Activated T-helper 1 cell treated with anti-CD3 and anti-CD28 coated beads, Interleukin-12 subunit alpha, Interleukin-12 subunit beta, Interleukin-2, Interleukin-4 antibody, amounts not matched to agents 30 ng/mL and 10 ng/mL and 1 ng/mL, durations not matched to agents 14 hours and 24 hours and 36 hours (primary cell): ENCODE data around the gene METTL1. TPM values are rescaled to one million over a fixed set of nuclear protein-coding genes. Genes with fewer than 3 reads are reported as not detected.

ENCODE experiments used
- DNase-seq: peaks from one replicate; pipeline ENCODE4 v3.0.0; 2021; ENCODE audit warnings: low spot score
- H3K27ac Mint-ChIP-seq: one replicate; pipeline ENCODE4 v1.8.0; 2021; ENCODE audit warnings: mild to moderate bottlenecking, mixed read lengths
- H3K27me3 Mint-ChIP-seq: one replicate; pipeline ENCODE4 v1.8.0; 2022; ENCODE audit warnings: mild to moderate bottlenecking, moderate library complexity, mixed read lengths; ENCODE audit not compliant: insufficient read depth
- H3K36me3 Mint-ChIP-seq: one replicate; pipeline ENCODE4 v1.8.0; 2021; ENCODE audit warnings: low read depth, mixed read lengths
- H3K4me1 Mint-ChIP-seq: one replicate; pipeline ENCODE4 v1.8.0; 2021; ENCODE audit warnings: low read depth, mixed read lengths
- H3K4me3 Mint-ChIP-seq: one replicate; pipeline ENCODE4 v1.8.0; 2021; ENCODE audit warnings: mild to moderate bottlenecking, moderate library complexity, mixed read lengths
- H3K9me3 Mint-ChIP-seq: one replicate; pipeline ENCODE4 v1.8.0; 2021; ENCODE audit warnings: mixed read lengths
- intact Hi-C: fragments of 100-400 bp; cut with micrococcal nuclease; formaldehyde crosslinking; loops from one replicate; pipeline ENCODE4 v1.15.1; 2024
- total RNA-seq: library from RNA; stranded (reverse); gene quantifications from 2 replicates; pipeline ENCODE4 v1.2.3, GENCODE V29; 2022

Gene METTL1
- total RNA-seq, 1 donor from 2014 or later: 90.0 TPM

DNA sequence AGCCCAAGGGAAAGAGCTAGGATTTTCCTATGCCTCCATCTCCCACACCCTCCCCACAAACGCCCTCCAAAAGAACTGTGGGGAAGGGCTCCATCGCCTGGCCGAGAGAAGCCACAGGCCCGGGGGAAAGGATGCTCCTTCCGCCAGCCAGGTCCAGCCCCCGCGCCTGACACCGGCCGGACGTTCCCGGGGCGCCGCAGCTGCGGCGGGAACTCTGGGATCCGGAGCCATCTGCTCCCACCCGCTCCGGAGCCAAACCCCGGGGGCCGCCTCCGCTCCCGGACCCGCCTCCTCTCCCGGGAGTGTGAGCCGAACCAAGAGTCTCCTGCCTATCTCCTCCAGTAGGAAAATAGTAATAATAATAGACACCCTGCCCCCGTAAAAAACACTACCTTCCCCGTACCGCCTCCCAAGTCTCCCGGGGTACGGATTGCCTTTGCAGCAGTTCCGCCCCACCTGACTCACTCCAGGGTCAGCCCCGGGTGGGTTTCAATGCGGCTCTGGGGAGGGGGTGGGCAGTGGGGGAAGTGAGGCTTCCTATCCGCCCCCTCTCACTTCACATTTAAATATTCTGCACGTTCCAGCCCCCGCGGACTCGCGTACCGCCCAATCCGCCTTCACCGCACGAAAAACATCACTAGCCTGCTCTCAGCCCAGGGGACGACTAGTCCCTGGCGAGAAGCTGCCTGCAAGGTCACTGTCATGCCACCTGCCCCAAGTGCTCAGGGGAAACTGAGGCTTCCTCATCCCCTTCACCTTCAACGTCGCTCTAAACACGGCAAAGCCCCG, 35.8 kb downstream of the METTL1 start:
- intact Hi-C loops: no loop called here
- Mint-ChIP-seq H3K27ac (peak overlapping the region; percentile 47), H3K4me3 (no peak overlapping the region), H3K9me3 (no peaks in the 10 kb centered on the region), H3K36me3 (peaks cover 34% of the 10 kb centered on the region), H3K27me3 (no peaks in the 10 kb centered on the region), H3K4me1 (peaks cover 19% of the 10 kb centered on the region)
- no peak for DNase-seq

DNA sequence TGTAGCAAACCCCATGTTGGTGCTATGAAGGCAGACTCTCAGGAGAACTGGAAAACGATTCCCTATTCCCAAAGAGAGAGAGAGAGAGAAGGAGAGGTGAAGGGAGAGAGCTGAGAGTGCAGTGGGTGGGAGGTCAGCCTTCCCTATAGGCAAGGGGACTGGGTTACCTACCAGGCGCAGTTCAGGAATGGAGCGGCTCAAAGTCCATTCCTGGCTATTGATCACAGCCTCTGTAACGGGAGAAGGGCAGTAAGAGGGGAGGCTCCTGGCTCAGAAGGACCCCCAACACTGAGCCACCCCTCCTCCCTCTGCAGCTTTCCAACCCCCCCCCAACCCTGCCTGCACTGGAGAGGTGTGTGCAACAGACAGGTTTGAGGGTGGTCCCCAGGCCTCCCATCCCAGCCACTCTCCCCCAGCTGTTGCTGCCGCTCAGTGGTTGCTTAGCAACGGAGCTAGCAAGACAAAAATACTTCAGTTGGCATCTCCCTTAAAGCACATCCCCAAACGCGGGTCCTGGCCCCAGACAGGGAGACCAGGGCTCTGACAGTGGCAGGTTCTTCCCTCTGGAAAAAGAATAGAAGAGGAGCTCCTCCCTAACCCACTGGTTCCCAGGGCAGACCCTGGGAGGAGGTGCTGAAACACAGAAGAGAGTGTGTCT, 36.6 kb downstream of the METTL1 start:
- Mint-ChIP-seq H3K27me3 (no peaks in the 10 kb centered on the region), H3K4me1 (peaks cover 11% of the 10 kb centered on the region), H3K4me3 (no peak overlapping the region), H3K27ac (peak overlapping the region; percentile 30), H3K9me3 (no peaks in the 10 kb centered on the region), H3K36me3 (peaks cover 39% of the 10 kb centered on the region)
- intact Hi-C loops: no loop called here
- DNase-seq: no peak

DNA sequence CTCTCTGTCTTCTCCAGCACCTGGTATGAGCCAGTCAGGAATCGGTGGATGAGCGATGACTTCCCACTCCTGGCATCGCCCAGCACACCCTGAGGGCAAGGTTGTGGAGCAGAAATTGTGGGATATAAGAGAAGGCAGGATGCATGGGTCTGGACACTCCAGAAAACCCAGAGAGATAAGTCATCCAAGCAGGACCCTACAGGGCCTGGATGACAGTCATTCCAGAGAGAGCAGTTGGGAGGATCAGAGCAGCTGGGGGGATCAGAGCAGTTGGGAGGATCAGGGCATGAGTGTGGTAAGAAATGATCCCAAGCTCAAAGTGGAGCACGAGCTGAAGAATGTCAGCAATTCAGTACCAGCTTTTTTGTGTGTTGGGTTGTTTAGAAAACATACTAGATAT, 37.3 kb downstream of the METTL1 start:
- H3K36me3 Mint-ChIP-seq: peaks cover 41% of the 10 kb centered on the region
- intact Hi-C loops: no loop called here
- no peak for DNase-seq
- H3K9me3 Mint-ChIP-seq: no peaks in the 10 kb centered on the region
- H3K4me3 Mint-ChIP-seq: no peak overlapping the region
- no peaks in the 10 kb centered on the region for H3K27me3 Mint-ChIP-seq
- H3K4me1 Mint-ChIP-seq: peaks cover 6% of the 10 kb centered on the region
- H3K27ac Mint-ChIP-seq: no peak overlapping the region

DNA sequence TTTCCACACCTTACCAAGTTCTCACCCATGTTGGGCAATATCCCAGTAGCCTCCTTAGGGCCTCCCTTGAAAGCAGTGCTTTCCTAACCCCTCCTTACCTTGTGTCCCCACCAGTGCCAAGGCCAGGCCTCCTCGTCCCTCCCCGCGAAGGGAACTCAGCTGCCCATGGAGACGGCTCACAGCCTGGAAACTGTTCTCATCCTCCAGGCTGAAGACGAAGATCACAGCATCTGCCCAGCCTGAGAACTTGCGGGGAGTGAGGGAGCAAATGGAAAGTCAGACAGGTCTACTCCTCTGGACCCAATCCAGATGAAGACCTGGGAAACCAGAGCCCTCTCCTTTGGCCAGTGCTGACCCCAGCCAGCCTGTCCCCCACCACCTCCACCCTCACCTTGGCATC, 38.0 kb downstream of the METTL1 start:
- H3K9me3 Mint-ChIP-seq: no peaks in the 10 kb centered on the region
- H3K4me3 Mint-ChIP-seq: no peak overlapping the region
- intact Hi-C loops: no loop called here
- peaks cover 38% of the 10 kb centered on the region for H3K36me3 Mint-ChIP-seq
- no peaks in the 10 kb centered on the region for H3K4me1 Mint-ChIP-seq
- H3K27ac Mint-ChIP-seq: no peak overlapping the region
- H3K27me3 Mint-ChIP-seq: no peaks in the 10 kb centered on the region
- DNase-seq: no peak

DNA sequence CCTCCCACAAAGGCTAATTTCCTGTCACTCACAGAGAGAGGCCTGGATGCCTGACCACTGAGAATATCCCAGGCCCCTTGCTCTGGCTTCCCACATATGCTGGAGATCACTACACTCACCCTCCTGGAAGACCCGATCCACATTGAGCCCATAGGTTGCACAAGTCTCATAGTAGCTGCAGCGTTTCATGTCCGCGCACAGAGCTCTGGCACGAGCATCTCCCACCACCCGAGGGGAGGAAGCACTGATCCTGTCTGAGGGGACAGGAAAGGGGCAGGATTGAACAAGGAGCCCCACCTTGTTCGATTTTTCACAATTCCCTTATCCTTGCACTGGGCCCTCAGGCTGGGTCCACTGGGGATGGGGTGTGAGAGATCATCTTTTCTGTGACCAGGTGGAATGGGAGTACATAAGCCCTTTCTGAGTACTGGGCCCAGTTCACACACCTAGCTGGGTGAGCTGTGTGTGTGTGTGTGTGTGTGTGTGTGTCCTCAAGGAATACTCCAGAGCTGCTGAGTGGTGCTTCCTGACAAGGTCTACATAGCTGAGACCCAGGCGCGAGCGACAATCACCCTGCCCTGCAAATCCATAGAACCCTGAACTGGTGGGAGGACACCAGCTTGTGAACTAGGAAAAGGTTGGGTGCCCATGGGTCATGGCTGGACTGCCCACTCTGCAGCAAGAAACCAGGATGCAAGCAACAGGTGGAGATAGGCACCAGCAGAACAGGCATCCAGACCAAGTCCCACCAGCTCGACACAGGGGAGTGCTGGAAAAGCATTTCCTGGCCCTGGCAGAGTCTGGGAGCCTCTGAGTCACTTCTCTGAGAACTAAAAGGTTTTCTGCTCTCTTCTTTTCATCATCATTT, 38.9 kb downstream of the METTL1 start:
- DNase-seq: no peak
- H3K4me1 Mint-ChIP-seq: no peaks in the 10 kb centered on the region
- peaks cover 43% of the 10 kb centered on the region for H3K36me3 Mint-ChIP-seq
- H3K9me3 Mint-ChIP-seq: no peaks in the 10 kb centered on the region
- intact Hi-C loops: no loop called here
- H3K27ac Mint-ChIP-seq: peak overlapping the region; percentile 46
- H3K27me3 Mint-ChIP-seq: no peaks in the 10 kb centered on the region
- no peak overlapping the region for H3K4me3 Mint-ChIP-seq

DNA sequence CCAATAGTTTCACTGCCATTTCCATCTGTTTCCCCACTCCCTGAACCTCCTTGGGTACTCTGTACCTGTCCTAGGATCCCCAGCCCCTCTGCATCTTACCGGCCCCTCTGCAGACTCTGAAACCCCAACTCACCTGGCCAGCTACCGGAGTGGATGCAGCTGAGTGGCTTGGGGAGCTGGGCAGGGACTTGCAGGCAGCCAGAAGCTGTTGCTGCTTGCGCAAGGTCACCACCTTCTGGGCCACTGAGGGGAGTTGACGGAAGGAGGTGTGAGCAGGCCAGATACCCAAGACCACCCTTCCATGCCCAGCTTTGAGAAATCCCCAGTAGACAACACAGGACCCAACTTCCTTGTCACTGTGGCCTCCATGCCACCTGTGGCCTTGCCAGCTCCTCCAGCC, 39.6 kb downstream of the METTL1 start:
- no peak overlapping the region for H3K4me3 Mint-ChIP-seq
- H3K9me3 Mint-ChIP-seq: no peaks in the 10 kb centered on the region
- peaks cover 47% of the 10 kb centered on the region for H3K36me3 Mint-ChIP-seq
- intact Hi-C loops: no loop called here
- no peak overlapping the region for H3K27ac Mint-ChIP-seq
- H3K4me1 Mint-ChIP-seq: no peaks in the 10 kb centered on the region
- DNase-seq: no peak
- no peaks in the 10 kb centered on the region for H3K27me3 Mint-ChIP-seq

DNA sequence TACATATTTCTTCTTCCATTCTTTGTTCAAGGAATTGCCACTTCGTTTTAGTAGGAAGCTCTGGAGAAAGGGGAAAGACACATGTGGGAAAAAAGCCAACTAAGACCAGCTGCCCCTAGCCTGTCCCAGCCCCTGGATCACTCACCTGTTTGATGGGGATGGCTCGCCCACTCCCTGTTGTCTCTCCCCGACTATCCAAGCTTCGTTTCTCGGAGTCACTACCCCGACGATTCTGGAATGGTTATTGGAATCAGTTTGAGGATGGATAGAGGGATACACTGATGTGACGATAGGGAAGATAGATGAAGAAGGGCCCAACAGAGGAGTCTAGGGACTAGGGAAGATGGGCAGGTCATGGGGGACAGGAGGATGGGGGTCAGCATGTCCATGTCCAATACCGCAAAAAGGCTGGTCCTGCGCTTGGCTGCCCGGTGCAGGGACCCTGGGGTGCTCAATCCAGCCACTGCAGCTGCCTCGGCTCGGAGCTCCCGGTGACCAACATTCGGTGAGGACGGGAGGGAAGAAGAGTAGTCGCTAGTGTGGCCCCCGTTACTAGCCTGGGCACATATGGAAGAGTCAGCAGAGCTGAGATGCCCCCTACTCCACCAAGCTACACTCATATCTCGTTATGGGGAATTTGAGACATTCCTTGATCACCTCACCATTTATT, 40.4 kb downstream of the METTL1 start:
- Mint-ChIP-seq H3K27ac (no peak overlapping the region), H3K27me3 (no peaks in the 10 kb centered on the region), H3K4me1 (no peaks in the 10 kb centered on the region), H3K36me3 (peaks cover 44% of the 10 kb centered on the region), H3K4me3 (no peak overlapping the region), H3K9me3 (no peaks in the 10 kb centered on the region)
- no peak for DNase-seq
- intact Hi-C loops: no loop called here

DNA sequence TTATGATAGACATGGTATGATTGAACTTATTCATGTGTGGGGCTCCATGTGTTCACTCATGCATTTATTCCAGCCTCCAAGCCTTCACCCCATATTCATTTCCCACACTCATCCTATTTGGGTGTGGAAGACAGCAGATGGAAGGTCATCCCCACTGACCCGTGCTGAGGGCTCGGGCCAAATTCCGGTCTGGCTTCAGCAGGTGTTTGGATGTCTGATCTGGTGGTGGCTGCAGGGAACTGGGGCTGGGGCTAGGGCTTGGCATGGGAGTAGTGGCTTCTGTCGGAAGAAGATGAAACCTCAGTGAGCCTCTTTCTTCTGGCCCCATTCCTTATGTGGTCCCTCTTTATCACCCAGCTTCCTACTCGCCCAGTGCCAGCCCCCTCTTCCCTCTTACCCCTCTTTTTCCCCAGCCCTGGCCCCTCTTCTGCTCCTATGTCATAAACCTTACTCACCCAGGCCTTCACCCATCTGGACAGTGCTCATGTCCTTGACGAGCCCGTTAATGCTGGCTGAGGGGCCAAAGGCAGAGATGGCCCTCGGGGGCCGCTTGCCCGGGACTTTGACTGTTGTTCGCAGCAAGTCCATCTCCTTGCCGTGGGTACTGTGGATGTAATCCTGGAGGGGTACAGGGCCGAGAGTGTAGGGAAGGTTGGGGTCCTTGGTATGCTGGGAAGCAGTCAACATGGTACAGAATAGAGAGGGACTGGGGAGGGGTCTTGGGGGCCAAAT, 41.4 kb downstream of the METTL1 start:
- H3K4me3 Mint-ChIP-seq: no peak overlapping the region
- no peaks in the 10 kb centered on the region for H3K4me1 Mint-ChIP-seq
- intact Hi-C loops: no loop called here
- H3K27me3 Mint-ChIP-seq: no peaks in the 10 kb centered on the region
- H3K27ac Mint-ChIP-seq: no peak overlapping the region
- H3K9me3 Mint-ChIP-seq: no peaks in the 10 kb centered on the region
- no peak for DNase-seq
- H3K36me3 Mint-ChIP-seq: peaks cover 44% of the 10 kb centered on the region

DNA sequence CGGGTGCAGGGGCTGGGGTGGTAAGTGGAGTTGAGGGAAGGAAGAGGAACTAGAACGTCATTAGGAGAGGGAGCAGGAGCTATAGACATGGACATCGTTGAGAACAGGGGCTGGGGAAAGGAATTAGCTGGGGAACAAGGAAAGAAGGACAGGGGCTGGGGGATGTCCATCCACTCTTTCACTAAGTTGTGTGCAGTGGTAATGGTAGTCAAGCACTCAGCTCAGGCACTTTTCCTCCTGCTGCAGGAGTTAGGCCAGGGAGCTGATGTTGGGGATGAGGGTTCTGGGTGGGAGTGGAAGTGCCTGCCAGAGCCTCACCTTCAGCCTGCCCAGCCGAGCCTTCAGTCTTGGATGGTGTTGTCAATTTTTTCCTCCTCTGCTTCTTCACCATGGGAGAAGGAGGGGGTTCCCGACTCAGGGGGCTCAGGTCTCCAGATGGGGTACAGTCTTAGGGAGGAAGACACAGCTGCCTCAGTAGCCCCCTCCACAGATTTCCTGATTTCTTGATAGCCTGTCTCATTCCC, 42.5 kb downstream of the METTL1 start:
- H3K36me3 Mint-ChIP-seq: peaks cover 41% of the 10 kb centered on the region
- H3K4me1 Mint-ChIP-seq: no peaks in the 10 kb centered on the region
- no peak overlapping the region for H3K4me3 Mint-ChIP-seq
- H3K27ac Mint-ChIP-seq: peak overlapping the region; percentile 8
- intact Hi-C loops: no loop called here
- H3K9me3 Mint-ChIP-seq: no peaks in the 10 kb centered on the region
- no peak for DNase-seq
- H3K27me3 Mint-ChIP-seq: no peaks in the 10 kb centered on the region

DNA sequence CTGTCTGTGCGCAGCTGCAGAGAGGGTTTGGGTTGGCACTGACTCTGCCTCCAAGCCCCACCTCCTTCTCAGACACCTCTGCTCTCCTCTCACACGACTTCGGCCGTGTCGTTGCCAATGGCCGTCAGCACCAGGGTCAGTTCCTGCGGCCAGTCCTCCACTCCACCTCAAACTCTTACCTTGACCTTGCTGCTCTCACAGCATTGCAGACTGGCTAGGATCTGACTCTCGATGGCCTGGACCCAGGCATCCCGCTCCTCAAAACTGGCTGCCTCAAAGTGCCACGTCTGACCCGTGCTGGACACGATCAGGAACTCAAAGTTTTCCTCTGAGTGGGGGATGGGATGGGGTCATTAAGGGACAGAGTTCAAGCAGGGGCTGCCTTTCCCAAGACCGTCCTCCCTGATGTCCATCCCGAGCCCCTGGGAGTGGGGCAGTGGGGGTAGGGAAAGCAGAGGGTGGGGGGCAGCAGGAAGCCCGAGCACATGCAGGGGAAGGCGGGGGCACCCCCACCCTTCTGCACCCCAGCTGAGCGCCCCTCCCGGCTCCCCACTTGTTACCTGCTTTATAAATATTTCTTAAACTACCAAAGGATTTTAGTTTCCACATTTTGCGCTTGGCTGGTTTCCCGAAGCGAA, 44.0 kb downstream of the METTL1 start:
- Mint-ChIP-seq H3K36me3 (peaks cover 42% of the 10 kb centered on the region), H3K27me3 (no peaks in the 10 kb centered on the region), H3K4me3 (no peak overlapping the region), H3K9me3 (no peaks in the 10 kb centered on the region), H3K27ac (no peak overlapping the region), H3K4me1 (no peaks in the 10 kb centered on the region)
- no peak for DNase-seq
- intact Hi-C loops: no loop called here

DNA sequence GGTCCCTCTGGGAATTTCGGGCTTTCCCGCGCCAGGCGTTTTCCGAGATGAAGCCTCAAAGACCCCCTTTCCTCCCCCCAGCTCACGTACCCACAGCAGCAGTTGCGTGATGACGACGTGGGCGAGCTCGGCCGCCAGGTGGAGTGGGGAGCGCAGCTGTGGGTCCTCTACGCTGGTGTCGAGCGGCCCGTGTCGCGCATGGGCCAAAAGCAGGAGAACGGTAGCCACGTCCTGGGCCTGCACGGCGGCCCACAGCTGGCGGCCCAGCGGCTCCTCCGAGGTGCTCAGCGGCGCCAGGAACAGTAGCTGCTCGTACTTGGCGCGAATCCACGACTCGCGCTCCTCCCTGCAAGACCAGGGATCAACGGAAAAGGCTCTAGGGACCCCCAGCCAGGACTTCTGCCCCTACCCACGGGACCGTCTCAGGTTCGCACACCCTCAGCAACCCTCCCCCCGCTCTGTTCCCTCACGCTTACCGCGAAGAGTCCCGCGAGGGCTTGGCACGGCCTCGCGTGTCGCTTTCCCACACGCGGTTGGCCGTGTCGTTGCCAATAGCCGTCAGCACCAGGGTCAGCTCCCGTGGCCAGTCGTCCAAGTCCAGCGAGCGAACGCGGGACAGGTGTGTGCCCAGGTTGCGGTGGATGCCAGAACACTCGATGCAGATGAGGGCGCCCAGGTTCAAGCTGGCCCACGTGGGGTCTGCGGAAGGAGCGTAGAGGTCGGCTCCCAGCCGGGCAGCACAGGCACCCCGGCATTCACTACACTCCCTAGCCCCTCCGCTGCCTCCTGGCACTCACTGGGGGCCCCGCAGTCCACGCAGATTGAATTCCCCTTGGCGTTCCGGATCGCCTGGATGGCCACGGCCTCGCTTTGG, 44.8 kb downstream of the METTL1 start:
- Mint-ChIP-seq H3K27me3 (no peaks in the 10 kb centered on the region), H3K36me3 (peaks cover 37% of the 10 kb centered on the region), H3K4me3 (no peak overlapping the region), H3K9me3 (no peaks in the 10 kb centered on the region), H3K4me1 (no peaks in the 10 kb centered on the region), H3K27ac (no peak overlapping the region)
- intact Hi-C loops: no loop called here
- DNase-seq: no peak
